Neural cell (in vitro differentiated cells): ENCODE data around the gene C3orf49.

Experiments
- EP300 ChIP-seq: fragments of 450-650 bp; conservative IDR thresholded peaks from 2 replicates; pipeline ENCODE4 v1.6.1; 2014; ENCODE audit warnings: antibody characterized with exemption, mild to moderate bottlenecking, moderate library complexity; ENCODE audit not compliant: poor library complexity, severe bottlenecking
- EZH2 ChIP-seq: fragments of 200-600, 300-800 bp; shearing (Covaris generic), sonication (generic); IDR thresholded peaks from 2 replicates; pipeline ENCODE4 v1.6.1; 2014; ENCODE audit warnings: antibody characterized with exemption, low read length, borderline replicate concordance, mild to moderate bottlenecking; ENCODE audit not compliant: insufficient read depth, poor library complexity, severe bottlenecking
- MXI1 ChIP-seq: fragments of 450-650 bp; conservative IDR thresholded peaks from 2 replicates; pipeline ENCODE4 v1.6.1; 2014; ENCODE audit warnings: antibody characterized with exemption, mild to moderate bottlenecking; ENCODE audit not compliant: poor library complexity, severe bottlenecking
- POLR2AphosphoS5 ChIP-seq: IDR thresholded peaks from 2 replicates; pipeline ENCODE4 v1.6.1; 2012
- RAD21 ChIP-seq: fragments of 450-650 bp; conservative IDR thresholded peaks from 2 replicates; pipeline ENCODE4 v1.6.1; 2014; ENCODE audit warnings: antibody characterized with exemption, mild to moderate bottlenecking, moderate library complexity
- TAF1 ChIP-seq: IDR thresholded peaks from 2 replicates; pipeline ENCODE4 v1.6.1; 2012; ENCODE audit warnings: low read depth
- TF ChIP-seq, protein P1 (sequence below): fragments of 450-650 bp; IDR thresholded peaks from 2 replicates; pipeline ENCODE4 v1.5.1; 2014; ENCODE audit warnings: antibody characterized with exemption, mild to moderate bottlenecking, moderate library complexity; ENCODE audit not compliant: poor library complexity, severe bottlenecking
- TF ChIP-seq, protein P2 (sequence below): IDR thresholded peaks from 2 replicates; pipeline ENCODE4 v1.6.1; 2012; ENCODE audit warnings: borderline replicate concordance

- TF ChIP-seq, protein P1, sequence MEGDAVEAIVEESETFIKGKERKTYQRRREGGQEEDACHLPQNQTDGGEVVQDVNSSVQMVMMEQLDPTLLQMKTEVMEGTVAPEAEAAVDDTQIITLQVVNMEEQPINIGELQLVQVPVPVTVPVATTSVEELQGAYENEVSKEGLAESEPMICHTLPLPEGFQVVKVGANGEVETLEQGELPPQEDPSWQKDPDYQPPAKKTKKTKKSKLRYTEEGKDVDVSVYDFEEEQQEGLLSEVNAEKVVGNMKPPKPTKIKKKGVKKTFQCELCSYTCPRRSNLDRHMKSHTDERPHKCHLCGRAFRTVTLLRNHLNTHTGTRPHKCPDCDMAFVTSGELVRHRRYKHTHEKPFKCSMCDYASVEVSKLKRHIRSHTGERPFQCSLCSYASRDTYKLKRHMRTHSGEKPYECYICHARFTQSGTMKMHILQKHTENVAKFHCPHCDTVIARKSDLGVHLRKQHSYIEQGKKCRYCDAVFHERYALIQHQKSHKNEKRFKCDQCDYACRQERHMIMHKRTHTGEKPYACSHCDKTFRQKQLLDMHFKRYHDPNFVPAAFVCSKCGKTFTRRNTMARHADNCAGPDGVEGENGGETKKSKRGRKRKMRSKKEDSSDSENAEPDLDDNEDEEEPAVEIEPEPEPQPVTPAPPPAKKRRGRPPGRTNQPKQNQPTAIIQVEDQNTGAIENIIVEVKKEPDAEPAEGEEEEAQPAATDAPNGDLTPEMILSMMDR, result no peak
- TF ChIP-seq, protein P2, sequence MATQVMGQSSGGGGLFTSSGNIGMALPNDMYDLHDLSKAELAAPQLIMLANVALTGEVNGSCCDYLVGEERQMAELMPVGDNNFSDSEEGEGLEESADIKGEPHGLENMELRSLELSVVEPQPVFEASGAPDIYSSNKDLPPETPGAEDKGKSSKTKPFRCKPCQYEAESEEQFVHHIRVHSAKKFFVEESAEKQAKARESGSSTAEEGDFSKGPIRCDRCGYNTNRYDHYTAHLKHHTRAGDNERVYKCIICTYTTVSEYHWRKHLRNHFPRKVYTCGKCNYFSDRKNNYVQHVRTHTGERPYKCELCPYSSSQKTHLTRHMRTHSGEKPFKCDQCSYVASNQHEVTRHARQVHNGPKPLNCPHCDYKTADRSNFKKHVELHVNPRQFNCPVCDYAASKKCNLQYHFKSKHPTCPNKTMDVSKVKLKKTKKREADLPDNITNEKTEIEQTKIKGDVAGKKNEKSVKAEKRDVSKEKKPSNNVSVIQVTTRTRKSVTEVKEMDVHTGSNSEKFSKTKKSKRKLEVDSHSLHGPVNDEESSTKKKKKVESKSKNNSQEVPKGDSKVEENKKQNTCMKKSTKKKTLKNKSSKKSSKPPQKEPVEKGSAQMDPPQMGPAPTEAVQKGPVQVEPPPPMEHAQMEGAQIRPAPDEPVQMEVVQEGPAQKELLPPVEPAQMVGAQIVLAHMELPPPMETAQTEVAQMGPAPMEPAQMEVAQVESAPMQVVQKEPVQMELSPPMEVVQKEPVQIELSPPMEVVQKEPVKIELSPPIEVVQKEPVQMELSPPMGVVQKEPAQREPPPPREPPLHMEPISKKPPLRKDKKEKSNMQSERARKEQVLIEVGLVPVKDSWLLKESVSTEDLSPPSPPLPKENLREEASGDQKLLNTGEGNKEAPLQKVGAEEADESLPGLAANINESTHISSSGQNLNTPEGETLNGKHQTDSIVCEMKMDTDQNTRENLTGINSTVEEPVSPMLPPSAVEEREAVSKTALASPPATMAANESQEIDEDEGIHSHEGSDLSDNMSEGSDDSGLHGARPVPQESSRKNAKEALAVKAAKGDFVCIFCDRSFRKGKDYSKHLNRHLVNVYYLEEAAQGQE, result no peak
- no peak for TF ChIP-seq EZH2
- TF ChIP-seq RAD21, result no peak
- TF ChIP-seq MXI1, result no peak
- TF ChIP-seq EP300, result no peak
- TF ChIP-seq POLR2AphosphoS5, result no peak
- TF ChIP-seq TAF1, result no peak
These were observed 41.7 kb downstream of the C3orf49 start for GRCh38 chr3:63860776-63861175.
